Neural cell (in vitro differentiated cells): ENCODE results near the gene RASAL1. TPM values are rescaled to one million over a fixed set of nuclear protein-coding genes. Genes with fewer than 3 reads are reported as not detected.

ENCODE experiments used
- H2AFZ ChIP-seq: fragments of 200-600, 300-800 bp; sonication (generic), shearing (Covaris generic); 2 replicates; pipeline ENCODE4 v1.6.0; 2014; ENCODE audit warnings: low read depth, mild to moderate bottlenecking, antibody characterized with exemption, low read length, moderate library complexity
- H3F3A ChIP-seq: fragments of 200-600 bp; shearing (Covaris generic); 2 replicates; pipeline ENCODE4 v1.6.1; 2016; ENCODE audit warnings: mild to moderate bottlenecking, moderate library complexity, mixed read lengths, antibody characterized with exemption, low read length; ENCODE audit not compliant: insufficient read depth, poor library complexity, severe bottlenecking
- H3K27ac ChIP-seq: fragments of 200-600, 300-800 bp; sonication (generic), shearing (Covaris generic); 2 replicates; pipeline ENCODE4 v1.5.1; 2014; ENCODE audit warnings: mild to moderate bottlenecking, low read length, moderate library complexity
- H3K27me3 ChIP-seq: fragments of 300-800, 200-600 bp; sonication (generic), shearing (Covaris generic); 2 replicates; pipeline ENCODE4 v1.6.0; 2014; ENCODE audit warnings: mild to moderate bottlenecking, low read depth, low read length, moderate library complexity; ENCODE audit not compliant: insufficient read depth
- H3K36me3 ChIP-seq: fragments of 300-800, 200-600 bp; sonication (generic), shearing (Covaris generic); 2 replicates; pipeline ENCODE4 v1.5.1; 2014; ENCODE audit warnings: mild to moderate bottlenecking, antibody characterized with exemption, low read length, moderate library complexity; ENCODE audit not compliant: insufficient read depth
- H3K4me2 ChIP-seq: fragments of 300-800, 200-600 bp; sonication (generic), shearing (Covaris generic); 2 replicates; pipeline ENCODE4 v1.6.0; 2014; ENCODE audit warnings: mild to moderate bottlenecking, low read length
- H3K4me3 ChIP-seq: fragments of 300-800, 200-600 bp; sonication (generic), shearing (Covaris generic); 2 replicates; pipeline ENCODE4 v1.5.1; 2014; ENCODE audit warnings: mild to moderate bottlenecking, low read length, moderate library complexity
- H3K79me2 ChIP-seq: fragments of 200-600 bp; shearing (Covaris generic); replicated peaks from 2 replicates; pipeline ENCODE4 v1.6.0; 2014; ENCODE audit warnings: mild to moderate bottlenecking, low read length, moderate library complexity; ENCODE audit not compliant: insufficient read depth
- H3K9ac ChIP-seq: fragments of 300-800, 200-600 bp; sonication (generic), shearing (Covaris generic); 2 replicates; pipeline ENCODE4 v1.6.1; 2016; ENCODE audit warnings: mild to moderate bottlenecking, low read length, mixed read lengths
- H3K9me2 ChIP-seq: fragments of 200-600 bp; shearing (Covaris generic); 2 replicates; pipeline ENCODE4 v1.6.1; 2016; ENCODE audit warnings: mild to moderate bottlenecking, low read length, mixed read lengths; ENCODE audit not compliant: insufficient read depth
- H3K9me3 ChIP-seq: fragments of 200-600, 300-800 bp; sonication (generic), shearing (Covaris generic); 2 replicates; pipeline ENCODE4 v1.6.1; 2016; ENCODE audit warnings: mild to moderate bottlenecking, mixed run types, low read length, moderate library complexity, mixed read lengths
- H4K20me1 ChIP-seq: fragments of 200-600 bp; shearing (Covaris generic); 2 replicates; pipeline ENCODE4 v1.6.1; 2016; ENCODE audit warnings: mild to moderate bottlenecking, mixed run types; ENCODE audit not compliant: insufficient read depth
- CTCF ChIP-seq: fragments of 450-650 bp; IDR thresholded peaks from 2 replicates; pipeline ENCODE4 v1.5.1; 2014; ENCODE audit warnings: antibody characterized with exemption, mild to moderate bottlenecking, moderate library complexity; ENCODE audit not compliant: poor library complexity, severe bottlenecking
- EP300 ChIP-seq: fragments of 450-650 bp; conservative IDR thresholded peaks from 2 replicates; pipeline ENCODE4 v1.6.1; 2014; ENCODE audit warnings: antibody characterized with exemption, mild to moderate bottlenecking, moderate library complexity; ENCODE audit not compliant: poor library complexity, severe bottlenecking
- EZH2 ChIP-seq: fragments of 200-600, 300-800 bp; shearing (Covaris generic), sonication (generic); IDR thresholded peaks from 2 replicates; pipeline ENCODE4 v1.6.1; 2014; ENCODE audit warnings: antibody characterized with exemption, low read length, borderline replicate concordance, mild to moderate bottlenecking; ENCODE audit not compliant: insufficient read depth, poor library complexity, severe bottlenecking
- MXI1 ChIP-seq: fragments of 450-650 bp; conservative IDR thresholded peaks from 2 replicates; pipeline ENCODE4 v1.6.1; 2014; ENCODE audit warnings: antibody characterized with exemption, mild to moderate bottlenecking; ENCODE audit not compliant: poor library complexity, severe bottlenecking
- POLR2AphosphoS5 ChIP-seq: IDR thresholded peaks from 2 replicates; pipeline ENCODE4 v1.6.1; 2012
- RAD21 ChIP-seq: fragments of 450-650 bp; conservative IDR thresholded peaks from 2 replicates; pipeline ENCODE4 v1.6.1; 2014; ENCODE audit warnings: antibody characterized with exemption, mild to moderate bottlenecking, moderate library complexity
- SMC3 ChIP-seq: fragments of 450-650 bp; conservative IDR thresholded peaks from 2 replicates; pipeline ENCODE4 v1.6.1; 2014; ENCODE audit warnings: antibody characterized with exemption, mild to moderate bottlenecking, moderate library complexity; ENCODE audit not compliant: poor library complexity
- TAF1 ChIP-seq: IDR thresholded peaks from 2 replicates; pipeline ENCODE4 v1.6.1; 2012; ENCODE audit warnings: low read depth
- polyA plus RNA-seq: library from polyadenylated mRNA; depleted of rRNA; stranded (reverse); fragments of >200 nt; gene quantifications from 2 replicates; pipeline ENCODE4 v1.2.3, GENCODE V29; 2014
- TF ChIP-seq, protein P1 (sequence below): IDR thresholded peaks from 2 replicates; pipeline ENCODE4 v1.6.1; 2012; ENCODE audit warnings: borderline replicate concordance

RASAL1 gene
- polyA plus RNA-seq, 1 donor from 2014 or later, result 0.15 TPM

DNA sequence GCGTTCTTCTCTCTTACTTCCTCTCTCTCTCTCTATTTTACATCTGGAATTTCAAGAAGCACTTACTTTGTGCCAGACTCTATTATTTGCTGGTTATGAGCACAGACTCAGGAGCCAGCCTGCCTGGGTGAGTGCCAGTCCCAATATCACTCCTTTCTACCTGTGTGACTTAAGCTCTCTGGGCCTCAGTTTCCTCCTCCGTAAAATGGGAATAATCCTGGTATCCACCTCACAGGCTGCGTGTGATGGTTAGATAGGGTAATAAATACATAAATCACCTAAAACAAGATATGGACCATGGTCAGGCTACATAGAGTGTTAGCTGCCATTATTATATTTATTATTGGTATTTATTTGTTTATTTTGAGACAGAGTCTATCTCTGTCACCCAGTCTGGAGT is 24.3 kb downstream of the RASAL1 start:
- H3K4me2 ChIP-seq, result no peak overlapping the region

DNA sequence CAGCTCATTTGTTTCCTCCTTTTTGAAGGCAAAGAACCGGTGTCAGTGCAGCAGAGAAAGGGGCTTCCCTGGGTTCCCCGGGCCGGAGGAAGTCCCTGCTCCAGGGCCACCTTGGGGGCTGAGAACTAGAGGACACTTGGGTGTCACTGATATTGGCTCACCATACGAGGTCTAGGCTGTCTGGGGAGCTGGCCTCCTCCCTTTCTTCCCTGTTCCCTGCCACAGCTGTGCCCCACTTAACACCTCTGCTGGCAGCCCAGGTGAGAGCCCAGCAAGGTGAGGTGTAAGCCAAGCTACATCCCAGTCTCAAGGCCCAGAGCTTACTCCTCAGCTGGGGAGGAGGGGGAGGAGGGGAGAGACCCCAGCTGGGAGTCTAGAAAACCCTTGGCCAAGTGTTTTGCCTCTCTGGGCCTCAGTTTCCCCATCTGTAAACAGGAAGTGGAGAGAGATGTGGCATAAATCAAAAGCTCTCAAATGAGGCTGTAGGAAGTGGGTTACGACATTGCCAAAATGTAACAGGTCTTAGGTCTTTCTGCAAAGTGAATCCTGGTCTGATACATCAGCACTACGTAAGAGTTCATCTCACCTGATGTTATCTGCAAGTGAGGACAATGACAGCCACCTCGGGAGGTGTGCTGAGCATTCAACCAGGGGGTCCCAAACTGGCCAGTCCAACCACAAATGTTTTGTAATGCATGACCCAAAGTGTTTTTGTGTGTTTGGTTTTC is 25.5 kb downstream of the RASAL1 start:
- TF ChIP-seq EP300, result no peak
- no peak for TF ChIP-seq MXI1
- TF ChIP-seq RAD21, result no peak
- TF ChIP-seq, protein P1, sequence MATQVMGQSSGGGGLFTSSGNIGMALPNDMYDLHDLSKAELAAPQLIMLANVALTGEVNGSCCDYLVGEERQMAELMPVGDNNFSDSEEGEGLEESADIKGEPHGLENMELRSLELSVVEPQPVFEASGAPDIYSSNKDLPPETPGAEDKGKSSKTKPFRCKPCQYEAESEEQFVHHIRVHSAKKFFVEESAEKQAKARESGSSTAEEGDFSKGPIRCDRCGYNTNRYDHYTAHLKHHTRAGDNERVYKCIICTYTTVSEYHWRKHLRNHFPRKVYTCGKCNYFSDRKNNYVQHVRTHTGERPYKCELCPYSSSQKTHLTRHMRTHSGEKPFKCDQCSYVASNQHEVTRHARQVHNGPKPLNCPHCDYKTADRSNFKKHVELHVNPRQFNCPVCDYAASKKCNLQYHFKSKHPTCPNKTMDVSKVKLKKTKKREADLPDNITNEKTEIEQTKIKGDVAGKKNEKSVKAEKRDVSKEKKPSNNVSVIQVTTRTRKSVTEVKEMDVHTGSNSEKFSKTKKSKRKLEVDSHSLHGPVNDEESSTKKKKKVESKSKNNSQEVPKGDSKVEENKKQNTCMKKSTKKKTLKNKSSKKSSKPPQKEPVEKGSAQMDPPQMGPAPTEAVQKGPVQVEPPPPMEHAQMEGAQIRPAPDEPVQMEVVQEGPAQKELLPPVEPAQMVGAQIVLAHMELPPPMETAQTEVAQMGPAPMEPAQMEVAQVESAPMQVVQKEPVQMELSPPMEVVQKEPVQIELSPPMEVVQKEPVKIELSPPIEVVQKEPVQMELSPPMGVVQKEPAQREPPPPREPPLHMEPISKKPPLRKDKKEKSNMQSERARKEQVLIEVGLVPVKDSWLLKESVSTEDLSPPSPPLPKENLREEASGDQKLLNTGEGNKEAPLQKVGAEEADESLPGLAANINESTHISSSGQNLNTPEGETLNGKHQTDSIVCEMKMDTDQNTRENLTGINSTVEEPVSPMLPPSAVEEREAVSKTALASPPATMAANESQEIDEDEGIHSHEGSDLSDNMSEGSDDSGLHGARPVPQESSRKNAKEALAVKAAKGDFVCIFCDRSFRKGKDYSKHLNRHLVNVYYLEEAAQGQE, result no peak
- TF ChIP-seq CTCF, result no peak
- no peak for TF ChIP-seq TAF1
- TF ChIP-seq SMC3, result no peak
- TF ChIP-seq POLR2AphosphoS5, result no peak
- TF ChIP-seq EZH2, result no peak
- Histone ChIP-seq H3K79me2 (no peaks in the 10 kb centered on the region), H3K4me3 (no peak overlapping the region), H3F3A (no peaks in the 10 kb centered on the region), H3K27me3 (no peaks in the 10 kb centered on the region), H3K27ac (no peak overlapping the region), H3K4me2 (no peak overlapping the region), H3K9me2 (no peaks in the 10 kb centered on the region), H3K36me3 (no peaks in the 10 kb centered on the region), H2AFZ (no peak overlapping the region), H3K9me3 (no peaks in the 10 kb centered on the region), H4K20me1 (no peaks in the 10 kb centered on the region), H3K9ac (no peak overlapping the region)

More for the DNA sequence above, 24.3 kb downstream of the RASAL1 start:
- no peak overlapping the region for H2AFZ ChIP-seq
- H3K27me3 ChIP-seq, result no peaks in the 10 kb centered on the region
- no peak overlapping the region for H3K9ac ChIP-seq
- H3K9me3 ChIP-seq, result no peaks in the 10 kb centered on the region
- no peaks in the 10 kb centered on the region for H3K36me3 ChIP-seq
- H3F3A ChIP-seq, result no peaks in the 10 kb centered on the region
- no peak overlapping the region for H3K4me3 ChIP-seq
- no peak for TF ChIP-seq MXI1
- no peak for TF ChIP-seq RAD21
- TF ChIP-seq, protein P1, result no peak
- TF ChIP-seq EP300, result no peak
- TF ChIP-seq TAF1, result no peak
- TF ChIP-seq CTCF, result no peak
- no peak overlapping the region for H3K27ac ChIP-seq
- H4K20me1 ChIP-seq, result no peaks in the 10 kb centered on the region
- H3K9me2 ChIP-seq, result no peaks in the 10 kb centered on the region
- H3K79me2 ChIP-seq, result no peaks in the 10 kb centered on the region
